Skeletal muscle satellite cell (primary cell): ENCODE measurements around the gene OR5M8. TPM values are rescaled to one million over a fixed set of nuclear protein-coding genes. Genes with fewer than 3 reads are reported as not detected.

Experiments used
- H3K27me3 ChIP-seq: 2 replicates; pipeline ENCODE4 v1.7.0; 2013; ENCODE audit warnings: low read length; ENCODE audit not compliant: control insufficient read depth, insufficient read depth
- H3K36me3 ChIP-seq: 2 replicates; pipeline ENCODE4 v1.7.0; 2013; ENCODE audit warnings: mild to moderate bottlenecking, control low read depth, low read length; ENCODE audit not compliant: insufficient read depth
- H3K4me1 ChIP-seq: 2 replicates; pipeline ENCODE4 v1.7.0; 2013; ENCODE audit warnings: low read length; ENCODE audit not compliant: control insufficient read depth, insufficient read depth
- H3K4me2 ChIP-seq: 2 replicates; pipeline ENCODE4 v1.7.0; 2013; ENCODE audit warnings: mild to moderate bottlenecking, low read length
- H3K4me3 ChIP-seq: 2 replicates; pipeline ENCODE4 v1.7.0; 2013; ENCODE audit warnings: low read length
- H3K9ac ChIP-seq: 2 replicates; pipeline ENCODE4 v1.7.0; 2013; ENCODE audit warnings: mild to moderate bottlenecking, low read depth, low read length, moderate library complexity
- H3K9me3 ChIP-seq: replicated peaks from 2 replicates; pipeline ENCODE4 v1.7.0; 2013; ENCODE audit warnings: mild to moderate bottlenecking, control low read depth, low read length
- total RNA-seq: library from RNA; depleted of rRNA; stranded (reverse); fragments of >200 nt; gene quantifications from 2 replicates; pipeline ENCODE4 v1.2.3, GENCODE V29; 2012; rRNA removed

OR5M8 gene
- total RNA-seq = not detected in 2 replicates

GRCh38 chr11:56491270-56491669 lies at the start of gene OR5M8:
Gene OR5M8 (minus strand): TSS chr11:56491370. CDS start chr11:56491370, 0 bp downstream.
- Histone ChIP-seq H3K4me3 (no peak within 1 kb of the TSS), H3K4me2 (no peak within 1 kb of the TSS), H3K36me3 (no peaks in the 10 kb centered on the region), H3K27me3 (no peaks in the 10 kb centered on the region), H3K9ac (no peak within 1 kb of the TSS), H3K9me3 (no peaks in the 10 kb centered on the region), H3K4me1 (no peaks in the 10 kb centered on the region)

GRCh38 chr11:56533054-56533740 lies 42.0 kb upstream of the OR5M8 start:
- Histone ChIP-seq H3K4me2 (no peak overlapping the region), H3K4me3 (no peak overlapping the region), H3K9ac (no peak overlapping the region), H3K27me3 (no peaks in the 10 kb centered on the region), H3K9me3 (no peaks in the 10 kb centered on the region), H3K36me3 (no peaks in the 10 kb centered on the region), H3K4me1 (no peaks in the 10 kb centered on the region)

GRCh38 chr11:56531856-56532255 lies 40.7 kb upstream of the OR5M8 start:
- no peaks in the 10 kb centered on the region for H3K36me3 ChIP-seq
- H3K9me3 ChIP-seq = no peaks in the 10 kb centered on the region
- H3K27me3 ChIP-seq = no peaks in the 10 kb centered on the region
- H3K9ac ChIP-seq = no peak overlapping the region
- no peak overlapping the region for H3K4me2 ChIP-seq
- no peak overlapping the region for H3K4me3 ChIP-seq
- no peaks in the 10 kb centered on the region for H3K4me1 ChIP-seq

DNA sequence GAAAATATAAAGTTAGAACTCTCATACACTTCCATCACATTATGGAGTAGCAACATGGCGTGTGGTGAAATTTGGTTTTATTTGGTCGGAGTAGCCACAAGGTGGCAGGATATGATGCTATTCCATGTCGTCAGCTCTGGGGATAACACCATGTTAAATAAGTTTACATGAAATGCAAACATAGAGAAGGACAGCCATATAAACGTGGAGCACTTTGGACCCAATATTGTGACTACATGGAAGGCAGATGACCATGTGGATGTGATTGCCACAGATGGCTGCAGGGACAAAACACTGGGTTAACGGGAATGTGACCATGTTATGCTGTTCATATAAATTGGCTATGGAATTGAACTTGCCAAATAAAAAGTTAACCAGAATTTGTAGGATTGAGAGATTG lies 30.8 kb upstream of the OR5M8 start:
- H3K4me3 ChIP-seq = no peak overlapping the region
- H3K9ac ChIP-seq = no peak overlapping the region
- no peaks in the 10 kb centered on the region for H3K36me3 ChIP-seq
- H3K9me3 ChIP-seq = no peaks in the 10 kb centered on the region
- no peaks in the 10 kb centered on the region for H3K4me1 ChIP-seq
- H3K4me2 ChIP-seq = no peak overlapping the region
- no peaks in the 10 kb centered on the region for H3K27me3 ChIP-seq

DNA sequence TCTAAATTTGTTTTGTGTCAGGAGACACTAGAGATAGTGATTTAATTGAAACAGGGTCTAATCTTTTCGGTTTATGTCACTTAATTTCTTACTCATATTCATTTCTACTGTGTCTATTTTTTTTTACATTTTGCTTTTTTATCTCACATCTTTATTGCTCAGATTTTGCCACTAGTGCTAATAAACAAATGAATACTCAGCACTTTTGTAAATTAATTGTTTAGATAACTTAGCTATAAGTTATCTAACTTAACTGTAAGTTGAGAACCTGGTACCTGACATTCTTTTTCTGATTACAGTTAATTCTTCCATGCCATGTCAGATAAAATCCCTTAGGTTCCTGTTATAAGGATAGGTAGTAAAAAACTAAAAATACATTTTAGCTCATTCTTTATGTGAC lies 22.1 kb upstream of the OR5M8 start:
- Histone ChIP-seq H3K27me3 (no peaks in the 10 kb centered on the region), H3K36me3 (no peaks in the 10 kb centered on the region), H3K9me3 (peaks cover 3% of the 10 kb centered on the region), H3K9ac (no peak overlapping the region), H3K4me3 (no peak overlapping the region), H3K4me2 (no peak overlapping the region), H3K4me1 (no peaks in the 10 kb centered on the region)

- Histone ChIP-seq H3K4me1 (no peaks in the 10 kb centered on the region), H3K4me3 (no peak overlapping the region), H3K9me3 (peaks cover 3% of the 10 kb centered on the region), H3K27me3 (no peaks in the 10 kb centered on the region), H3K4me2 (no peak overlapping the region), H3K9ac (no peak overlapping the region), H3K36me3 (no peaks in the 10 kb centered on the region)
Observed at GRCh38 chr11:56509439-56509838, 18.3 kb upstream of the OR5M8 start.

DNA sequence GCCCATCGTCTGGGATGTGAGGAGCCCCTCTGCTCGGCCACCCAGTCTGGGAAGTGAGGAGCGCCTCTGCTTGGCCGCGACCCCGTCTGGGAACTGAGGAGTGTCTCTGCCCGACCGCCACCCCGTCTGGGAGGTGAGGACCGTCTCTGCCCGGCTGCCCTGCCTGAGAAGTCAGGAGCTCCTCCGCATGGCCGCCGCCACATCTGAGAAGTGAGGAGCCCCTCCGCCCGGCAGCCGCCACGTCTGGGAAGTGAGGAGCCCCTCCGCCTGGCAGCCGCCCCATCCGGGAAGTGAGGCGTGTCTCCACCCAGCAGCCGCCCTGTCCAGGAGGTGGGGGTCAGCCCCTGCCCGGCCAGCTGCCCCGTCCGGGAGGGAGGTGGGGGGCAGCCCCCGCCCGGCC lies 5.8 kb upstream of the OR5M8 start:
- H3K27me3 ChIP-seq = no peaks in the 10 kb centered on the region
- no peak overlapping the region for H3K4me2 ChIP-seq
- H3K36me3 ChIP-seq = no peaks in the 10 kb centered on the region
- H3K4me1 ChIP-seq = no peaks in the 10 kb centered on the region
- no peak overlapping the region for H3K9ac ChIP-seq
- no peak overlapping the region for H3K4me3 ChIP-seq
- H3K9me3 ChIP-seq = peaks cover 3% of the 10 kb centered on the region

DNA sequence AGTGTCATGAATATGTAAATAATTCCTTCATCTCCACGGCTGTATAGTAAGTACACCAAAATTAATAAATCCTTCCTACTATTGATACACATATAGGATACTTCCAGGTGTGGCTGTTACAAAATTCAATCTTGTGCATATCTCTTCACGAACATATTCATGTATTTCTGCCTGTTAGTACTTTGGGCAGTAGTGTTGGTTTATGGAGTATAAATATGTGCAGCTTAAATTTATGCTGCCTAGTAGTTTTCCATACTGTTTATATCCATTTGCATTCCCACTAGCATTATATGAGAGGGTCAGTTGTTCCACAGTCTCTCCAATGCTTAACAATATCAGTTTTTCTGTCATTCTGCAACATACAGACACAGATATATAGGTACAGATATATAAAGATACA lies 3.9 kb upstream of the OR5M8 start:
- H3K4me3 ChIP-seq = no peak overlapping the region
- no peak overlapping the region for H3K9ac ChIP-seq
- no peak overlapping the region for H3K4me2 ChIP-seq
- no peaks in the 10 kb centered on the region for H3K36me3 ChIP-seq
- H3K27me3 ChIP-seq = no peaks in the 10 kb centered on the region
- H3K4me1 ChIP-seq = no peaks in the 10 kb centered on the region
- H3K9me3 ChIP-seq = no peaks in the 10 kb centered on the region

DNA sequence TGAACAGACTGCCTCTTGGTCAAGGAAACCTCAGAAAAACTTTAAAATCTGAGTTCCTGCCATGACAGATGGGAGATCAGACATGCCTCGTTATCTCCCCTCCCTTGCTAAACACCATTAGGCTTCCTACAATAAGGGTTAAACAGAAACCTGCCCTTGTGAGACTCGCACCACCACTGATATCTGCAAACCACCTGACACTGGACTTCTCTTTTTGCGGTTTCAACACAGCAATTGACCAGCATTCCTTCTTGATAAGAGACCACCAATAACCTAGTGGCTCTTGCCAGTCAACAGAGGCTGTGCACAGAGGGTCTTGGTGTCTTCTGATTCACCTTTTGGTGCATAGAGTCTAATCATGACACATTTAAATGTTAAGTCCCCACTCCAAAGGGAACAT lies 4.4 kb downstream of the OR5M8 start:
- Histone ChIP-seq H3K4me3 (no peak overlapping the region), H3K4me2 (no peak overlapping the region), H3K9me3 (peaks cover 3% of the 10 kb centered on the region), H3K36me3 (no peaks in the 10 kb centered on the region), H3K9ac (no peak overlapping the region), H3K27me3 (no peaks in the 10 kb centered on the region), H3K4me1 (no peaks in the 10 kb centered on the region)

DNA sequence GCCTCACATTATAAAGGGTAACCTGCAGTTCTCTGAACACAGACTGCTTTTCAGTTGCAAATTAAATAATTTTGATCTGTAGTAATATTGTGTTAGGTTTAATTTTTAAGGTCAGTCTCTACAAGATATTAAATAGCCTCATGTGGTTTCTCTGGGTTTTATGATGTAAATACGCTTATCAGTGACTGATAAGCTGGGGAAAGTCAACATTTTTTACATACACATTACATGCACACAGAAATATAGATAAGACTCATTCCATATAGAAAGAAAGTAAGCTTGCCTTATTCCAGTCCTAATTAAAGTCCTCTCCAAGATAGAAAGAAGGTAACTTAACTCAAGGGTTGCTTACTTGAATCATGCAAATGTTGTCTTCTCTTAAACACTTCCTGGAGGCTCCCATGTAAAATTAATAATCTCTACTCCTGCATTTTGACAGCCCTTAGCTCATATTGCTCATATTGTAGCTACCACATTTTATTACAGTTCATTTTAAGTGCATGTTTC lies 16.4 kb downstream of the OR5M8 start:
- Histone ChIP-seq H3K9ac (no peak overlapping the region), H3K4me1 (no peaks in the 10 kb centered on the region), H3K4me3 (no peak overlapping the region), H3K9me3 (peaks cover 7% of the 10 kb centered on the region), H3K27me3 (no peaks in the 10 kb centered on the region), H3K4me2 (no peak overlapping the region), H3K36me3 (no peaks in the 10 kb centered on the region)

GRCh38 chr11:56473252-56473651 lies 17.9 kb downstream of the OR5M8 start, which contains the start of gene OR5M3:
Gene OR5M3 (minus strand): TSS chr11:56473352. CDS start chr11:56470497, 2,855 bp downstream.
- no peaks in the 10 kb centered on the region for H3K4me1 ChIP-seq
- H3K4me3 ChIP-seq = no peak within 1 kb of the TSS
- H3K36me3 ChIP-seq = no peaks in the 10 kb centered on the region
- H3K9me3 ChIP-seq = peaks cover 7% of the 10 kb centered on the region
- no peak within 1 kb of the TSS for H3K4me2 ChIP-seq
- H3K9ac ChIP-seq = no peak within 1 kb of the TSS
- H3K27me3 ChIP-seq = no peaks in the 10 kb centered on the region

GRCh38 chr11:56457076-56457475 lies 34.1 kb downstream of the OR5M8 start:
- Histone ChIP-seq H3K36me3 (no peaks in the 10 kb centered on the region), H3K4me1 (no peaks in the 10 kb centered on the region), H3K27me3 (no peaks in the 10 kb centered on the region), H3K9me3 (peaks cover 7% of the 10 kb centered on the region), H3K4me2 (no peak overlapping the region), H3K9ac (no peak overlapping the region), H3K4me3 (no peak overlapping the region)
